Measurements from ENCODE around the gene NNMT.

- TF ChIP-seq CTCF (conservative IDR thresholded peaks at IDR 0.05 in 1 of 2, IDR thresholded peaks at IDR 0.05 in 1 of 2; ENCODE audit: low read depth in 1 of 2, low read length in 2 of 2) (no peak), EZH2 (IDR thresholded peaks at IDR 0.05; ENCODE audit: low read length, missing control alignments) (no peak)
These were observed 21.0 kb downstream of the NNMT start for GRCh38 chr11:114316980-114317786.
